Mesenchymal stem cell (in vitro differentiated cells and primary cell): ENCODE results near the gene INPP4A.

Experiments used
- DNase-seq: peaks from one replicate; pipeline ENCODE4 v3.0.0-alpha.2; 2013
- H2AFZ ChIP-seq: one replicate; pipeline ENCODE4 v1.6.1; 2013; ENCODE audit warnings: low read depth, mild to moderate bottlenecking, control low read depth, inconsistent platforms, low read length, moderate library complexity
- H2AK5ac ChIP-seq: 2 replicates; pipeline ENCODE4 v1.6.1; 2013; ENCODE audit warnings: low read length, moderate library complexity, mild to moderate bottlenecking, inconsistent platforms; ENCODE audit not compliant: severe bottlenecking
- H2BK120ac ChIP-seq: one replicate; pipeline ENCODE4 v1.6.1; 2013; ENCODE audit warnings: low read depth, mild to moderate bottlenecking, inconsistent platforms, low read length, moderate library complexity
- H2BK12ac ChIP-seq, 2 experiments: one replicate each; pipeline ENCODE4 v1.6.1; 2013; ENCODE audit warnings: inconsistent platforms in 2 of 2, low read length in 2 of 2, mild to moderate bottlenecking in 2 of 2, moderate library complexity in 2 of 2, control low read depth in 1 of 2
- H2BK15ac ChIP-seq: one replicate; pipeline ENCODE4 v1.6.1; 2013; ENCODE audit warnings: mild to moderate bottlenecking, low read depth, inconsistent platforms; ENCODE audit not compliant: poor library complexity, severe bottlenecking
- H2BK5ac ChIP-seq: 2 replicates; pipeline ENCODE4 v1.6.1; 2013; ENCODE audit warnings: low read depth, mild to moderate bottlenecking, low read length, control low read depth, inconsistent platforms; ENCODE audit not compliant: poor library complexity, severe bottlenecking
- H3K14ac ChIP-seq, 2 experiments: one replicate each; pipeline ENCODE4 v1.6.1; 2013; ENCODE audit warnings: inconsistent platforms in 2 of 2, low read length in 2 of 2, control low read depth in 1 of 2, mild to moderate bottlenecking in 1 of 2, moderate library complexity in 1 of 2
- H3K18ac ChIP-seq, 2 experiments: one replicate each; pipeline ENCODE4 v1.6.1; 2013; ENCODE audit warnings: inconsistent platforms in 2 of 2, low read length in 2 of 2, control low read depth in 1 of 2, low read depth in 1 of 2, mild to moderate bottlenecking in 1 of 2
- H3K23ac ChIP-seq, 2 experiments: one replicate each; pipeline ENCODE4 v1.6.1; 2013; ENCODE audit warnings: inconsistent platforms in 2 of 2, low read length in 2 of 2, mild to moderate bottlenecking in 2 of 2, moderate library complexity in 2 of 2, control low read depth in 1 of 2
- H3K27ac ChIP-seq: 2 replicates; pipeline ENCODE4 v1.5.1; 2013; ENCODE audit warnings: mild to moderate bottlenecking, moderate library complexity, low read length, control low read depth, inconsistent platforms; ENCODE audit not compliant: poor library complexity, severe bottlenecking
- H3K27me3 ChIP-seq, 2 experiments: 2 replicates each; pipeline versions ENCODE4 v1.6.1 to v1.7.0; 2013; ENCODE audit warnings: low read length in 2 of 2, mild to moderate bottlenecking in 2 of 2, moderate library complexity in 2 of 2, control low read depth in 1 of 2, inconsistent platforms in 1 of 2; ENCODE audit not compliant: control insufficient read depth in 1 of 2, insufficient read depth in 1 of 2
- H3K36me3 ChIP-seq, 2 experiments: 2 replicates each; pipeline versions ENCODE4 v1.6.1 to v1.7.0; 2013; ENCODE audit warnings: low read length in 2 of 2, control low read depth in 1 of 2, inconsistent platforms in 1 of 2, low read depth in 1 of 2, mild to moderate bottlenecking in 1 of 2; ENCODE audit not compliant: insufficient read depth in 2 of 2, control insufficient read depth in 1 of 2
- H3K4ac ChIP-seq, 2 experiments: one replicate each; pipeline ENCODE4 v1.6.1; 2013; ENCODE audit warnings: inconsistent platforms in 2 of 2, low read length in 2 of 2, mild to moderate bottlenecking in 2 of 2, moderate library complexity in 2 of 2, control low read depth in 1 of 2, low read depth in 1 of 2
- H3K4me1 ChIP-seq: 2 replicates; pipeline ENCODE4 v1.6.1; 2013; ENCODE audit warnings: low read depth, low read length, control low read depth; ENCODE audit not compliant: control insufficient read depth, insufficient read depth
- H3K4me2 ChIP-seq: 2 replicates; pipeline ENCODE4 v1.6.1; 2013; ENCODE audit warnings: low read length, mild to moderate bottlenecking, inconsistent platforms; ENCODE audit not compliant: poor library complexity, severe bottlenecking
- H3K4me3 ChIP-seq, 2 experiments: 2 replicates each; pipeline versions ENCODE4 v1.5.1 to v1.7.0; 2013; ENCODE audit warnings: low read length in 2 of 2, mild to moderate bottlenecking in 2 of 2, control low read depth in 1 of 2, low read depth in 1 of 2; ENCODE audit not compliant: insufficient read depth in 1 of 2
- H3K79me1 ChIP-seq: replicated peaks from 2 replicates; pipeline ENCODE4 v1.6.1; 2013; ENCODE audit warnings: mild to moderate bottlenecking, control low read depth, low read length, inconsistent platforms; ENCODE audit not compliant: poor library complexity, severe bottlenecking
- H3K9ac ChIP-seq: 2 replicates; pipeline ENCODE4 v1.7.0; 2013; ENCODE audit warnings: mild to moderate bottlenecking, low read length, moderate library complexity
- H3K9me3 ChIP-seq: 2 replicates; pipeline ENCODE4 v1.7.0; 2013; ENCODE audit warnings: mild to moderate bottlenecking, low read length; ENCODE audit not compliant: control insufficient read depth
- H4K8ac ChIP-seq: one replicate; pipeline ENCODE4 v1.6.1; 2013; ENCODE audit warnings: inconsistent platforms, mild to moderate bottlenecking, low read length, moderate library complexity
- H4K91ac ChIP-seq: one replicate; pipeline ENCODE4 v1.6.1; 2013; ENCODE audit warnings: mild to moderate bottlenecking, low read length, inconsistent platforms
- WGBS: methylation state at CpG from one replicate; pipeline ENCODE4 v1.1.7; 2013; ENCODE audit warnings: mixed read lengths; 5-methylcytosine and 5-hydroxymethylcytosine counted together

The INPP4A gene

GRCh38 chr2:98482362-98482761 lies 37.7 kb downstream of the INPP4A start:
- Histone ChIP-seq H3K4me3 (no peak overlapping the region), H2BK5ac (no peak overlapping the region), H2BK12ac (no peak overlapping the region), H3K9me3 (no peaks in the 10 kb centered on the region), H3K23ac (no peak overlapping the region), H2BK15ac (no peak overlapping the region), H3K36me3 (no peaks in the 10 kb centered on the region), H3K14ac (no peak overlapping the region), H3K4me1 (peaks cover 18% of the 10 kb centered on the region), H3K4me2 (no peak overlapping the region), H2AFZ (no peak overlapping the region), H3K27ac (no peak overlapping the region), H3K79me1 (peaks cover 59% of the 10 kb centered on the region), H4K8ac (no peak overlapping the region), H2BK120ac (no peak overlapping the region), H3K4ac (no peak overlapping the region), H3K9ac (no peak overlapping the region), H3K27me3 (peaks cover 0 to 2% of the 10 kb centered on the region in 2 experiments), H3K18ac (no peak overlapping the region), H4K91ac (no peak overlapping the region), H2AK5ac (no peak overlapping the region)
- DNase-seq, result no peak
- 75% methylated on average over 2 of the region's 2 CpGs for WGBS

- H4K8ac ChIP-seq, result no peak overlapping the region
- no peak overlapping the region for H4K91ac ChIP-seq
- no peak overlapping the region for H3K18ac ChIP-seq
- H2BK120ac ChIP-seq, result no peak overlapping the region
- H3K23ac ChIP-seq, result no peak overlapping the region
- H3K79me1 ChIP-seq, result peaks cover 58% of the 10 kb centered on the region
- no peak overlapping the region for H3K14ac ChIP-seq
- H3K36me3 ChIP-seq, result no peaks in the 10 kb centered on the region
- H2BK5ac ChIP-seq, result no peak overlapping the region
- peaks cover 0 to 2% of the 10 kb centered on the region in 2 experiments for H3K27me3 ChIP-seq
- H3K4me1 ChIP-seq, result peaks cover 18% of the 10 kb centered on the region
- H3K4me2 ChIP-seq, result no peak overlapping the region
- H2BK12ac ChIP-seq, result no peak overlapping the region
- no peak overlapping the region for H3K4me3 ChIP-seq
- WGBS, result 95% methylated on average over 6 of the region's 6 CpGs
- no peak overlapping the region for H2AK5ac ChIP-seq
- no peak overlapping the region for H2AFZ ChIP-seq
- H3K4ac ChIP-seq, result no peak overlapping the region
- H3K27ac ChIP-seq, result no peak overlapping the region
- H3K9ac ChIP-seq, result no peak overlapping the region
- H2BK15ac ChIP-seq, result no peak overlapping the region
- DNase-seq, result no peak
- no peaks in the 10 kb centered on the region for H3K9me3 ChIP-seq
These were observed 38.7 kb downstream of the INPP4A start for GRCh38 chr2:98483257-98483861.

- peak overlapping the region in 1 of 2 experiments; percentile 41 for H3K23ac ChIP-seq
- H2AFZ ChIP-seq, result no peak overlapping the region
- no peak overlapping the region for H3K4me3 ChIP-seq
- no peak overlapping the region for H3K4ac ChIP-seq
- no peak overlapping the region for H2BK120ac ChIP-seq
- H3K27ac ChIP-seq, result no peak overlapping the region
- H3K36me3 ChIP-seq, result no peaks in the 10 kb centered on the region
- H3K9ac ChIP-seq, result no peak overlapping the region
- H3K4me1 ChIP-seq, result peaks cover 18% of the 10 kb centered on the region
- H2AK5ac ChIP-seq, result no peak overlapping the region
- H3K79me1 ChIP-seq, result peaks cover 58% of the 10 kb centered on the region
- no peak overlapping the region for H3K18ac ChIP-seq
- no peak overlapping the region for H2BK15ac ChIP-seq
- H2BK5ac ChIP-seq, result no peak overlapping the region
- no peak overlapping the region for H3K4me2 ChIP-seq
- peaks cover 0 to 2% of the 10 kb centered on the region in 2 experiments for H3K27me3 ChIP-seq
- H2BK12ac ChIP-seq, result no peak overlapping the region
- no peak overlapping the region for H3K14ac ChIP-seq
- 92% methylated on average over 4 of the region's 5 CpGs for WGBS
- no peak overlapping the region for H4K91ac ChIP-seq
- H4K8ac ChIP-seq, result no peak overlapping the region
- no peaks in the 10 kb centered on the region for H3K9me3 ChIP-seq
- DNase-seq, result no peak
These were observed 39.5 kb downstream of the INPP4A start for GRCh38 chr2:98484121-98484557.

- peaks cover 15% of the 10 kb centered on the region for H3K4me1 ChIP-seq
- no peak overlapping the region for H2BK12ac ChIP-seq
- no peak overlapping the region for H2AK5ac ChIP-seq
- H2AFZ ChIP-seq, result no peak overlapping the region
- no peak overlapping the region for H2BK15ac ChIP-seq
- 95% methylated on average over 12 of the region's 13 CpGs for WGBS
- H3K4ac ChIP-seq, result no peak overlapping the region
- H3K79me1 ChIP-seq, result peaks cover 64% of the 10 kb centered on the region
- H3K14ac ChIP-seq, result no peak overlapping the region
- H3K4me3 ChIP-seq, result no peak overlapping the region
- H3K27me3 ChIP-seq, result peaks cover 0 to 2% of the 10 kb centered on the region in 2 experiments
- H3K27ac ChIP-seq, result no peak overlapping the region
- no peak overlapping the region for H4K91ac ChIP-seq
- no peaks in the 10 kb centered on the region for H3K36me3 ChIP-seq
- no peak for DNase-seq
- no peak overlapping the region for H3K9ac ChIP-seq
- H3K9me3 ChIP-seq, result no peaks in the 10 kb centered on the region
- no peak overlapping the region for H3K4me2 ChIP-seq
- H2BK5ac ChIP-seq, result no peak overlapping the region
- no peak overlapping the region for H2BK120ac ChIP-seq
- no peak overlapping the region for H3K18ac ChIP-seq
- no peak overlapping the region for H4K8ac ChIP-seq
- no peak overlapping the region for H3K23ac ChIP-seq
These were observed 40.2 kb downstream of the INPP4A start for GRCh38 chr2:98484652-98485452.
